Measurements from ENCODE around the gene SHISA4.

SHISA4 gene

GRCh38 chr1:201881617-201882016, 7.1 kb upstream of the SHISA4 start:
- DNase-seq: no peak
- Histone ChIP-seq H3K9me3 (replicated peaks; ENCODE audit: insufficient read depth, low read length) (no peaks in the 10 kb centered on the region), H4K20me1 (ENCODE audit: insufficient read depth, low read length) (no peaks in the 10 kb centered on the region), H3K4me2 (ENCODE audit: low read depth, low read length) (no peak overlapping the region), H3K27me3 (replicated peaks; ENCODE audit: insufficient read depth, low read length) (no peaks in the 10 kb centered on the region), H3K36me3 (replicated peaks; ENCODE audit: insufficient read depth, low read length) (no peaks in the 10 kb centered on the region), H3K4me1 (ENCODE audit: low read length) (peaks cover 30% of the 10 kb centered on the region), H2AFZ (ENCODE audit: low read length) (no peak overlapping the region), H3F3A (ENCODE audit: insufficient read depth, low read length) (peaks cover 14% of the 10 kb centered on the region; the same call in 1 of the 2 replicates), H3K9me2 (replicated peaks; ENCODE audit: insufficient read depth, low read length) (no peaks in the 10 kb centered on the region), H3K9ac (ENCODE audit: low read length) (no peak overlapping the region), H3K4me3 (ENCODE audit: low read length) (no peak overlapping the region), H3K27ac (ENCODE audit: low read length) (no peak overlapping the region), H3K79me2 (ENCODE audit: low read length) (no peaks in the 10 kb centered on the region)
- TF ChIP-seq EZH2phosphoT487 (IDR thresholded peaks at IDR 0.05; ENCODE audit: low read length) (no peak), EZH2 (optimal IDR thresholded peaks at IDR 0.05; ENCODE audit: low read depth, low read length) (no peak), CTCF (IDR thresholded peaks at IDR 0.05; ENCODE audit: low read length) (no peak)

DNA sequence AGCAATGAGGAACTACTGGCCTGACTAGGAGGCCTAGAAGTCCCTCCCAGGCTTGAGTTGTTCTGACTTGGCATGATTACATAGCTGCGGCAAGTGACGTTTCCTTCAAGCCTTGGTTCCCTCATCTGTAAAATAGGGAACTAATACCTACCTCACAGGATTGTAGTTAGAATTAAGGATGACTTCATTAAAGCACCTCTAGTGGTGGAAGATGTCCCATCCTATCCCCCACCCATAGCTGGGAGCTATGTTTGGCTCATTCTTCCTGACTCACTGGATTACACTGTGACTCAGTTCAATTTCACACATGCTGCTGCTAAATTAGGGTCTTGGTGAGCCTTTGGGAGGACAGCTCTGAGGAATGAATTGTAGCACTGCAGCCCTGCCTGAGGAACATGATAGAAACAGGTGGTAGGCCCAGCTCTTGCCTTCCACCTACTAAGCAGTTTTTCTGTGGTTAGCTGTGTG, 6.0 kb upstream of the SHISA4 start:
- Histone ChIP-seq H4K20me1 (ENCODE audit: insufficient read depth, low read length) (no peaks in the 10 kb centered on the region), H3K27me3 (replicated peaks; ENCODE audit: insufficient read depth, low read length) (peaks cover 7% of the 10 kb centered on the region; the same call in 1 of the 2 replicates), H3K4me1 (ENCODE audit: low read length) (peaks cover 30% of the 10 kb centered on the region), H3K79me2 (ENCODE audit: low read length) (no peaks in the 10 kb centered on the region), H3K9me3 (replicated peaks; ENCODE audit: insufficient read depth, low read length) (no peaks in the 10 kb centered on the region), H3K4me2 (ENCODE audit: low read depth, low read length) (no peak overlapping the region), H3K27ac (ENCODE audit: low read length) (no peak overlapping the region; the same call in 1 of the 2 replicates), H3K9me2 (replicated peaks; ENCODE audit: insufficient read depth, low read length) (no peaks in the 10 kb centered on the region), H3F3A (ENCODE audit: insufficient read depth, low read length) (peaks cover 14% of the 10 kb centered on the region; the same call in 1 of the 2 replicates), H3K4me3 (ENCODE audit: low read length) (no peak overlapping the region), H3K9ac (ENCODE audit: low read length) (no peak overlapping the region), H2AFZ (ENCODE audit: low read length) (no peak overlapping the region), H3K36me3 (replicated peaks; ENCODE audit: insufficient read depth, low read length) (no peaks in the 10 kb centered on the region)
- peak; percentile 31 for DNase-seq
- TF ChIP-seq CTCF (IDR thresholded peaks at IDR 0.05; ENCODE audit: low read length): 0 out of 2 replicates have a peak, but pooled peaks have one; percentile 16
- no peak for TF ChIP-seq EZH2phosphoT487 (IDR thresholded peaks at IDR 0.05; ENCODE audit: low read length)

DNA sequence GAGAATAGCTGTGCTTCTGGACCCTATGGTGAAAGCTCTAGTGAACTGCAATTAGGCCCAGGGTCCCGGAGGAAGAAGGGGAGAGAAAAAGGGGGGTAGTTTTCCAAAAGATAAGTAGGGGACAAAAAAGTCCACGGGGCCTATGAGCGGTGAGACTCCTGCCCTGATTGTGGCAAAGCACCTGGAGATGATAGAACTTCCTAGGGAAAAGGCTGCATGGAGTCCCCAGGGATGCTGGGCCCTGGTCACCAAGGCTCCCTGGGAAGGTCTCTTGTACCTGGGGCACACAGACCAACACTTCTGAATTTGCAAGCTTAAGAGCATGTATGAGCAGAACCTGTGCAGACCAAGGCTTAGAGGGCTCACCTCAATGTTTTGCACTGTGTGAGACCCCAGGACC, 5.4 kb upstream of the SHISA4 start:
- H3K9me2 ChIP-seq (replicated peaks; ENCODE audit: insufficient read depth, low read length): no peaks in the 10 kb centered on the region
- H3K4me2 ChIP-seq (ENCODE audit: low read depth, low read length): no peak overlapping the region
- no peak overlapping the region for H3K4me3 ChIP-seq (ENCODE audit: low read length)
- peaks cover 13% of the 10 kb centered on the region; the same call in 1 of the 2 replicates for H3K27me3 ChIP-seq (replicated peaks; ENCODE audit: insufficient read depth, low read length)
- no peaks in the 10 kb centered on the region for H3K79me2 ChIP-seq (ENCODE audit: low read length)
- no peak for TF ChIP-seq CTCF (IDR thresholded peaks at IDR 0.05; ENCODE audit: low read length)
- no peak for TF ChIP-seq EZH2phosphoT487 (IDR thresholded peaks at IDR 0.05; ENCODE audit: low read length)
- no peak for TF ChIP-seq EZH2 (optimal IDR thresholded peaks at IDR 0.05; ENCODE audit: low read depth, low read length)
- H3K27ac ChIP-seq (ENCODE audit: low read length): no peak overlapping the region
- DNase-seq: no peak
- peaks cover 14% of the 10 kb centered on the region; the same call in 1 of the 2 replicates for H3F3A ChIP-seq (ENCODE audit: insufficient read depth, low read length)
- H3K4me1 ChIP-seq (ENCODE audit: low read length): peaks cover 30% of the 10 kb centered on the region
- no peaks in the 10 kb centered on the region for H4K20me1 ChIP-seq (ENCODE audit: insufficient read depth, low read length)
- no peak overlapping the region for H2AFZ ChIP-seq (ENCODE audit: low read length)
- H3K9me3 ChIP-seq (replicated peaks; ENCODE audit: insufficient read depth, low read length): no peaks in the 10 kb centered on the region
- H3K36me3 ChIP-seq (replicated peaks; ENCODE audit: insufficient read depth, low read length): no peaks in the 10 kb centered on the region
- no peak overlapping the region for H3K9ac ChIP-seq (ENCODE audit: low read length)

Data from MM.1S (cell line).